Measurements from ENCODE around the gene SLC2A1. TPM values are rescaled to one million over a fixed set of nuclear protein-coding genes. Genes with fewer than 3 reads are reported as not detected.
"Not testable (repeated sequence)": the region's sequence is repeated elsewhere in the genome, so short reads cannot be mapped to it uniquely, and the experiment has no call there.

Gene SLC2A1
- total RNA-seq, 2 experiments from 2014 or later, result 115 to 125 TPM

GRCh38 chr1:42913426-42914091 is 45.1 kb downstream of the SLC2A1 start:
- no peak overlapping the region for H3K27ac Mint-ChIP-seq
- CTCF ChIA-PET, result interaction anchor here (0.6 to 9.9 kb wide), 35 partner anchors 9 to 501 kb away, joined by 3 to 427 read pairs (median 5); partner anchors contain the start of genes ERMAP and ZNF691
- POLR2A ChIA-PET, result interaction anchor here (0.7 to 1.4 kb wide), 3 partner anchors 9 to 160 kb away, joined by 3 to 10 read pairs (median 3); no protein-coding TSS in a partner anchor
- no peak overlapping the region for H3K4me3 Mint-ChIP-seq
- DNase-seq (peak; percentile 82), ATAC-seq (peak; percentile 90)
- peaks cover 9% of the 10 kb centered on the region for H3K27me3 Mint-ChIP-seq
- H3K36me3 Mint-ChIP-seq (ENCODE audit: low read depth), result peaks cover 2% of the 10 kb centered on the region
- peaks cover 4% of the 10 kb centered on the region for H3K9me3 Mint-ChIP-seq (ENCODE audit: low read depth)
- intact Hi-C loops (cut with DNase I, micrococcal nuclease), result loop anchor here (1.0 kb wide), 2 partner anchors 135 to 160 kb away; no protein-coding TSS in a partner anchor
- peaks cover 5% of the 10 kb centered on the region for H3K4me1 Mint-ChIP-seq

- ChIA-PET POLR2A (no interaction called here), CTCF (interaction anchor here (0.5 to 9.9 kb wide), 4 partner anchors 13 to 336 kb away, joined by 3 to 427 read pairs (median 40); no protein-coding TSS in a partner anchor)
- Mint-ChIP-seq H3K27ac (no peak overlapping the region), H3K36me3 (ENCODE audit: low read depth) (peaks cover 2% of the 10 kb centered on the region), H3K4me3 (no peak overlapping the region), H3K4me1 (peaks cover 5% of the 10 kb centered on the region), H3K9me3 (ENCODE audit: low read depth) (peaks cover 4% of the 10 kb centered on the region), H3K27me3 (peaks cover 9% of the 10 kb centered on the region)
- intact Hi-C loops (cut with DNase I, micrococcal nuclease), result no loop called here
- no peak for ATAC-seq
- no peak for DNase-seq
These were observed 47.7 kb downstream of the SLC2A1 start for GRCh38 chr1:42910985-42911384.

- Mint-ChIP-seq H3K27ac (no peak overlapping the region), H3K27me3 (no peaks in the 10 kb centered on the region), H3K9me3 (ENCODE audit: low read depth) (no peaks in the 10 kb centered on the region), H3K4me1 (no peaks in the 10 kb centered on the region), H3K36me3 (ENCODE audit: low read depth) (no peaks in the 10 kb centered on the region), H3K4me3 (no peak overlapping the region)
- DNase-seq (no peak), ATAC-seq (no peak)
- ChIA-PET POLR2A (no interaction called here), CTCF (interaction anchor here (0.7 kb wide), 1 partner anchor 313 kb away, joined by 3 read pairs; no protein-coding TSS in a partner anchor)
- intact Hi-C loops (cut with DNase I, micrococcal nuclease), result no loop called here
These were observed 50.6 kb downstream of the SLC2A1 start for GRCh38 chr1:42908046-42908445.

GRCh38 chr1:42904434-42904833 is 54.2 kb downstream of the SLC2A1 start:
- Mint-ChIP-seq H3K9me3 (ENCODE audit: low read depth) (peaks cover 3% of the 10 kb centered on the region), H3K4me1 (no peaks in the 10 kb centered on the region), H3K27me3 (peaks cover 5% of the 10 kb centered on the region), H3K36me3 (ENCODE audit: low read depth) (no peaks in the 10 kb centered on the region), H3K27ac (no peak overlapping the region), H3K4me3 (no peak overlapping the region)
- ChIA-PET POLR2A (no interaction called here), CTCF (interaction anchor here (0.8 to 1.4 kb wide), 5 partner anchors 9 to 174 kb away, joined by 3 to 8 read pairs (median 4); no protein-coding TSS in a partner anchor)
- no peak for ATAC-seq
- DNase-seq, result no peak
- intact Hi-C loops (cut with DNase I, micrococcal nuclease), result no loop called here

GRCh38 chr1:42899960-42900359 is 58.7 kb downstream of the SLC2A1 start:
- DNase-seq; intact Hi-C loops (cut with DNase I, micrococcal nuclease); H3K36me3 Mint-ChIP-seq (ENCODE audit: low read depth); ATAC-seq; H3K27ac Mint-ChIP-seq; H3K4me3 Mint-ChIP-seq; H3K4me1 Mint-ChIP-seq: not testable (repeated sequence)
- peaks cover 14% of the 10 kb centered on the region for H3K27me3 Mint-ChIP-seq
- peaks cover 11% of the 10 kb centered on the region for H3K9me3 Mint-ChIP-seq (ENCODE audit: low read depth)
- CTCF ChIA-PET, result interaction anchor here (3.5 kb wide), 1 partner anchor 173 kb away, joined by 12 read pairs; no protein-coding TSS in a partner anchor
- POLR2A ChIA-PET, result interaction anchor here (0.6 kb wide), 1 partner anchor 21 kb away, joined by 3 read pairs; no protein-coding TSS in a partner anchor

- Mint-ChIP-seq H3K36me3 (ENCODE audit: low read depth) (no peaks in the 10 kb centered on the region), H3K27ac (no peak overlapping the region), H3K9me3 (ENCODE audit: low read depth) (peaks cover 4% of the 10 kb centered on the region), H3K27me3 (no peaks in the 10 kb centered on the region), H3K4me3 (no peak overlapping the region), H3K4me1 (no peaks in the 10 kb centered on the region)
- ChIA-PET POLR2A (no interaction called here), CTCF (interaction anchor here (0.5 to 0.6 kb wide), 2 partner anchors 284 to 579 kb away, joined by 3 read pairs; no protein-coding TSS in a partner anchor)
- intact Hi-C loops (cut with DNase I, micrococcal nuclease), result no loop called here
- DNase-seq, result no peak
- ATAC-seq, result no peak
These were observed 67.1 kb downstream of the SLC2A1 start for GRCh38 chr1:42891465-42892138.

GRCh38 chr1:42889264-42889663 is 69.4 kb downstream of the SLC2A1 start:
- H3K9me3 Mint-ChIP-seq (ENCODE audit: low read depth), result no peaks in the 10 kb centered on the region
- no peak overlapping the region for H3K27ac Mint-ChIP-seq

GRCh38 chr1:42888013-42888633 is 70.5 kb downstream of the SLC2A1 start:
- ChIA-PET POLR2A (no interaction called here), CTCF (no interaction called here)
- no peaks in the 10 kb centered on the region for H3K4me1 Mint-ChIP-seq
- no peak overlapping the region for H3K4me3 Mint-ChIP-seq
- H3K36me3 Mint-ChIP-seq (ENCODE audit: low read depth), result no peaks in the 10 kb centered on the region
- no peak overlapping the region for H3K27ac Mint-ChIP-seq
- H3K27me3 Mint-ChIP-seq, result peaks cover 4% of the 10 kb centered on the region
- DNase-seq (no peak), ATAC-seq (no peak)
- intact Hi-C loops (cut with DNase I, micrococcal nuclease), result no loop called here
- no peaks in the 10 kb centered on the region for H3K9me3 Mint-ChIP-seq (ENCODE audit: low read depth)

More at GRCh38 chr1:42889264-42889663, 69.4 kb downstream of the SLC2A1 start:
- DNase-seq, result no peak
- no peak for ATAC-seq
- H3K4me1 Mint-ChIP-seq, result no peaks in the 10 kb centered on the region
- peaks cover 4% of the 10 kb centered on the region for H3K27me3 Mint-ChIP-seq
- CTCF ChIA-PET, result interaction anchor here (1.1 to 1.7 kb wide), 2 partner anchors 23 to 195 kb away, joined by 3 to 5 read pairs; no protein-coding TSS in a partner anchor
- POLR2A ChIA-PET, result no interaction called here
- no peaks in the 10 kb centered on the region for H3K36me3 Mint-ChIP-seq (ENCODE audit: low read depth)
- H3K4me3 Mint-ChIP-seq, result no peak overlapping the region
- intact Hi-C loops (cut with DNase I, micrococcal nuclease), result no loop called here

GRCh38 chr1:42887366-42887765 is 71.3 kb downstream of the SLC2A1 start:
- Mint-ChIP-seq H3K27ac (no peak overlapping the region), H3K4me3 (no peak overlapping the region), H3K36me3 (ENCODE audit: low read depth) (no peaks in the 10 kb centered on the region), H3K4me1 (no peaks in the 10 kb centered on the region), H3K9me3 (ENCODE audit: low read depth) (no peaks in the 10 kb centered on the region), H3K27me3 (peaks cover 4% of the 10 kb centered on the region)
- DNase-seq, result no peak
- CTCF ChIA-PET, result no interaction called here
- intact Hi-C loops (cut with DNase I, micrococcal nuclease), result no loop called here
- no peak for ATAC-seq
- POLR2A ChIA-PET, result no interaction called here

GRCh38 chr1:42886800-42887199 is 71.9 kb downstream of the SLC2A1 start:
- no peaks in the 10 kb centered on the region for H3K36me3 Mint-ChIP-seq (ENCODE audit: low read depth)
- no peaks in the 10 kb centered on the region for H3K4me1 Mint-ChIP-seq
- DNase-seq (no peak), ATAC-seq (no peak)
- CTCF ChIA-PET, result no interaction called here
- H3K27me3 Mint-ChIP-seq, result peaks cover 4% of the 10 kb centered on the region
- H3K27ac Mint-ChIP-seq, result no peak overlapping the region
- H3K9me3 Mint-ChIP-seq (ENCODE audit: low read depth), result no peaks in the 10 kb centered on the region
- H3K4me3 Mint-ChIP-seq, result no peak overlapping the region
- POLR2A ChIA-PET, result no interaction called here
- intact Hi-C loops (cut with DNase I, micrococcal nuclease), result no loop called here

- POLR2A ChIA-PET, result no interaction called here
- H3K36me3 Mint-ChIP-seq (ENCODE audit: low read depth), result no peaks in the 10 kb centered on the region
- ATAC-seq, result no peak
These were observed 72.5 kb downstream of the SLC2A1 start for GRCh38 chr1:42886046-42886739.

More at GRCh38 chr1:42886046-42886739, 72.5 kb downstream of the SLC2A1 start:
- Mint-ChIP-seq H3K9me3 (ENCODE audit: low read depth) (no peaks in the 10 kb centered on the region), H3K4me1 (no peaks in the 10 kb centered on the region), H3K27ac (no peak overlapping the region), H3K4me3 (no peak overlapping the region), H3K27me3 (peaks cover 4% of the 10 kb centered on the region)
- CTCF ChIA-PET, result no interaction called here
- intact Hi-C loops (cut with DNase I, micrococcal nuclease), result no loop called here
- no peak for DNase-seq
